22Rv1 (cell line): ENCODE measurements around the gene POTEB3.
"Not testable (repeated sequence)": the region's sequence is repeated elsewhere in the genome, so short reads cannot be mapped to it uniquely, and the experiment has no call there.

Experiments
- ZFX ChIP-seq: fragments of 450-650 bp; IDR thresholded peaks from 2 replicates; pipeline ENCODE4 v1.6.1; 2017; ENCODE audit warnings: antibody characterized with exemption, borderline replicate concordance
- TF ChIP-seq, protein P1 (sequence below): fragments of 450-650 bp; IDR thresholded peaks from 2 replicates; pipeline ENCODE4 v1.5.1; 2017; ENCODE audit warnings: mild to moderate bottlenecking

DNA sequence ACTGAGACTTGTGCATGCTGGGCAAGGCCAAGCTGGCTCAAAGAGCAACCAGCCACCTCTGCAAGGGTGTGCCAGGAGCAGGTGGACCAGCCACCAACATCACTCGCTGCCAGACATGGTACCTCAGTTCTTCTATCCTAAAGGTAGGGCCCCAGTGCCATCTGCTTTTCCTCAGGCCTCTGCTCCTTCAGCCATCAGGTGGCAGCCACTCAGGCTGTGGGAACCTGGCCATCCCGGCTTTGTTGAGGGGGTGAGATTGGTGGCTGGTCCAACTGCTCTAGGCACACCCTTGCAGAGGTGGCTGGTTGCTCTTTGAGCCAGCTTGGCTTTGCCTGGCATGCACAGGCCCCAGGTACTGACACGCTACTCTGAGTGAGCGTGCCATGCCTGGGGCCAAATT, 38.8 kb downstream of the POTEB3 start:
- TF ChIP-seq, protein P1, sequence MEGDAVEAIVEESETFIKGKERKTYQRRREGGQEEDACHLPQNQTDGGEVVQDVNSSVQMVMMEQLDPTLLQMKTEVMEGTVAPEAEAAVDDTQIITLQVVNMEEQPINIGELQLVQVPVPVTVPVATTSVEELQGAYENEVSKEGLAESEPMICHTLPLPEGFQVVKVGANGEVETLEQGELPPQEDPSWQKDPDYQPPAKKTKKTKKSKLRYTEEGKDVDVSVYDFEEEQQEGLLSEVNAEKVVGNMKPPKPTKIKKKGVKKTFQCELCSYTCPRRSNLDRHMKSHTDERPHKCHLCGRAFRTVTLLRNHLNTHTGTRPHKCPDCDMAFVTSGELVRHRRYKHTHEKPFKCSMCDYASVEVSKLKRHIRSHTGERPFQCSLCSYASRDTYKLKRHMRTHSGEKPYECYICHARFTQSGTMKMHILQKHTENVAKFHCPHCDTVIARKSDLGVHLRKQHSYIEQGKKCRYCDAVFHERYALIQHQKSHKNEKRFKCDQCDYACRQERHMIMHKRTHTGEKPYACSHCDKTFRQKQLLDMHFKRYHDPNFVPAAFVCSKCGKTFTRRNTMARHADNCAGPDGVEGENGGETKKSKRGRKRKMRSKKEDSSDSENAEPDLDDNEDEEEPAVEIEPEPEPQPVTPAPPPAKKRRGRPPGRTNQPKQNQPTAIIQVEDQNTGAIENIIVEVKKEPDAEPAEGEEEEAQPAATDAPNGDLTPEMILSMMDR = not testable (repeated sequence)
- TF ChIP-seq ZFX = not testable (repeated sequence)
